ENCODE results near the gene SAPCD1.
"Not testable (repeated sequence)": the region's sequence is repeated elsewhere in the genome, so short reads cannot be mapped to it uniquely, and the experiment has no call there.

Gene SAPCD1

GRCh38 chr6:31784098-31784925 is 21.9 kb downstream of the SAPCD1 start:
- no peak for DNase-seq (ENCODE audit: low spot score in 2 of 2)
- H3K4me3 Mint-ChIP-seq: no peak overlapping the region
- no peaks in the 10 kb centered on the region for H3K27me3 Mint-ChIP-seq
- no peaks in the 10 kb centered on the region for H3K9me3 Mint-ChIP-seq
- peaks cover 6% of the 10 kb centered on the region for H3K4me1 Mint-ChIP-seq
- ATAC-seq (ENCODE audit: low read depth): no peak
- H3K27ac Mint-ChIP-seq: peak overlapping the region; percentile 67
- peaks cover 27% of the 10 kb centered on the region for H3K36me3 Mint-ChIP-seq

GRCh38 chr6:31785475-31785874 is 23.0 kb downstream of the SAPCD1 start:
- Mint-ChIP-seq H3K4me3 (no peak overlapping the region), H3K9me3 (no peaks in the 10 kb centered on the region), H3K27me3 (no peaks in the 10 kb centered on the region), H3K36me3 (peaks cover 25% of the 10 kb centered on the region), H3K4me1 (peaks cover 10% of the 10 kb centered on the region), H3K27ac (peak overlapping the region; percentile 28)
- ATAC-seq (ENCODE audit: low read depth) (no peak), DNase-seq (ENCODE audit: low spot score in 2 of 2) (no peak)

GRCh38 chr6:31791324-31792089 is 29.1 kb downstream of the SAPCD1 start:
- no peak overlapping the region for H3K27ac Mint-ChIP-seq
- H3K36me3 Mint-ChIP-seq: peaks cover 12% of the 10 kb centered on the region

GRCh38 chr6:31792090-31792374 is 29.6 kb downstream of the SAPCD1 start:
- no peak for DNase-seq (ENCODE audit: low spot score in 2 of 2)
- ATAC-seq (ENCODE audit: low read depth): no peak
- no peaks in the 10 kb centered on the region for H3K27me3 Mint-ChIP-seq
- no peaks in the 10 kb centered on the region for H3K9me3 Mint-ChIP-seq
- H3K4me3 Mint-ChIP-seq: no peak overlapping the region
- H3K4me1 Mint-ChIP-seq: peaks cover 26% of the 10 kb centered on the region
- peak overlapping the region; percentile 22 for H3K27ac Mint-ChIP-seq
- H3K36me3 Mint-ChIP-seq: peaks cover 12% of the 10 kb centered on the region

More at GRCh38 chr6:31791324-31792089, 29.1 kb downstream of the SAPCD1 start:
- no peak for ATAC-seq (ENCODE audit: low read depth)
- H3K9me3 Mint-ChIP-seq: no peaks in the 10 kb centered on the region
- no peak overlapping the region for H3K4me3 Mint-ChIP-seq
- DNase-seq (ENCODE audit: low spot score in 2 of 2): peak in 1 of 2 donors; percentile 12
- H3K27me3 Mint-ChIP-seq: no peaks in the 10 kb centered on the region
- H3K4me1 Mint-ChIP-seq: peaks cover 24% of the 10 kb centered on the region

GRCh38 chr6:31792761-31793171 is 30.3 kb downstream of the SAPCD1 start:
- Mint-ChIP-seq H3K27me3 (no peaks in the 10 kb centered on the region), H3K4me3 (no peak overlapping the region), H3K4me1 (peaks cover 31% of the 10 kb centered on the region), H3K9me3 (no peaks in the 10 kb centered on the region), H3K27ac (peak overlapping the region; percentile 22), H3K36me3 (peaks cover 12% of the 10 kb centered on the region)
- DNase-seq (ENCODE audit: low spot score in 2 of 2) (no peak), ATAC-seq (ENCODE audit: low read depth) (no peak)

GRCh38 chr6:31793927-31794245 is 31.4 kb downstream of the SAPCD1 start:
- not testable (repeated sequence) for H3K27me3 Mint-ChIP-seq; DNase-seq (ENCODE audit: low spot score in 2 of 2); H3K9me3 Mint-ChIP-seq; ATAC-seq (ENCODE audit: low read depth)
- H3K4me3 Mint-ChIP-seq: peak overlapping the region; percentile 87
- peaks cover 12% of the 10 kb centered on the region for H3K36me3 Mint-ChIP-seq
- peak overlapping the region; percentile 61 for H3K27ac Mint-ChIP-seq
- peaks cover 33% of the 10 kb centered on the region for H3K4me1 Mint-ChIP-seq

- ATAC-seq (ENCODE audit: low read depth) (no peak), DNase-seq (ENCODE audit: low spot score in 2 of 2) (no peak)
- H3K9me3 Mint-ChIP-seq: no peaks in the 10 kb centered on the region
- no peaks in the 10 kb centered on the region for H3K27me3 Mint-ChIP-seq
- H3K27ac Mint-ChIP-seq: peak overlapping the region; percentile 61
- H3K36me3 Mint-ChIP-seq: peaks cover 12% of the 10 kb centered on the region
- peak overlapping the region; percentile 87 for H3K4me3 Mint-ChIP-seq
- peaks cover 29% of the 10 kb centered on the region for H3K4me1 Mint-ChIP-seq
Measured at GRCh38 chr6:31794294-31794865, 31.9 kb downstream of the SAPCD1 start.

- DNase-seq (ENCODE audit: low spot score in 2 of 2) (no peak), ATAC-seq (ENCODE audit: low read depth) (peak; percentile 17)
- H3K36me3 Mint-ChIP-seq: peaks cover 12% of the 10 kb centered on the region
- H3K27ac Mint-ChIP-seq: peak overlapping the region; percentile 96
- peaks cover 26% of the 10 kb centered on the region for H3K4me1 Mint-ChIP-seq
- no peaks in the 10 kb centered on the region for H3K9me3 Mint-ChIP-seq
- peak overlapping the region; percentile 87 for H3K4me3 Mint-ChIP-seq
- no peaks in the 10 kb centered on the region for H3K27me3 Mint-ChIP-seq
Measured at GRCh38 chr6:31794866-31795615, 32.6 kb downstream of the SAPCD1 start.

- DNase-seq (ENCODE audit: low spot score in 2 of 2): peak; percentile 87 to 97
- Mint-ChIP-seq H3K27ac (peak within 1 kb of the TSS; percentile 96), H3K4me3 (peak within 1 kb of the TSS; percentile 87), H3K36me3 (peaks cover 9% of the 10 kb centered on the region), H3K9me3 (no peaks in the 10 kb centered on the region), H3K4me1 (peaks cover 23% of the 10 kb centered on the region), H3K27me3 (no peaks in the 10 kb centered on the region)
- peak; percentile 82 for ATAC-seq (ENCODE audit: low read depth)
Measured at GRCh38 chr6:31795616-31796298, 33.3 kb downstream of the SAPCD1 start, which contains the start of gene VARS1. Gene VARS1 (minus strand): TSS chr6:31795752. CDS start chr6:31795217, 535 bp downstream.

GRCh38 chr6:31796993-31797385 is 34.5 kb downstream of the SAPCD1 start:
- Mint-ChIP-seq H3K36me3 (peaks cover 5% of the 10 kb centered on the region), H3K27ac (no peak overlapping the region), H3K27me3 (no peaks in the 10 kb centered on the region), H3K9me3 (no peaks in the 10 kb centered on the region), H3K4me1 (peaks cover 16% of the 10 kb centered on the region), H3K4me3 (no peak overlapping the region)
- no peak for ATAC-seq (ENCODE audit: low read depth)
- no peak for DNase-seq (ENCODE audit: low spot score in 2 of 2)

GRCh38 chr6:31797588-31797987 is 35.1 kb downstream of the SAPCD1 start:
- H3K4me3 Mint-ChIP-seq: peak overlapping the region; percentile 60
- peak overlapping the region; percentile 40 for H3K27ac Mint-ChIP-seq
- peaks cover 5% of the 10 kb centered on the region for H3K36me3 Mint-ChIP-seq
- DNase-seq (ENCODE audit: low spot score in 2 of 2) (peak in 1 of 2 donors; percentile 29), ATAC-seq (ENCODE audit: low read depth) (peak; percentile 41)
- no peaks in the 10 kb centered on the region for H3K27me3 Mint-ChIP-seq
- no peaks in the 10 kb centered on the region for H3K9me3 Mint-ChIP-seq
- peaks cover 16% of the 10 kb centered on the region for H3K4me1 Mint-ChIP-seq

GRCh38 chr6:31799781-31800180 is 37.3 kb downstream of the SAPCD1 start:
- Mint-ChIP-seq H3K9me3 (no peaks in the 10 kb centered on the region), H3K36me3 (peaks cover 10% of the 10 kb centered on the region), H3K27ac (no peak overlapping the region), H3K27me3 (no peaks in the 10 kb centered on the region), H3K4me1 (peaks cover 8% of the 10 kb centered on the region), H3K4me3 (no peak overlapping the region)
- no peak for ATAC-seq (ENCODE audit: low read depth)
- no peak for DNase-seq (ENCODE audit: low spot score in 2 of 2)

All from memory B cell (primary cell).